LNCaP clone FGC (cell line): ENCODE results near the gene MTRF1L.

Source experiments
- DNase-seq: peaks from one replicate; pipeline ENCODE4 v3.0.0-alpha.2; 2011; ENCODE audit warnings: low read depth
- H3K4me3 ChIP-seq: 2 replicates; pipeline ENCODE4 v1.5.1; 2011; ENCODE audit warnings: mild to moderate bottlenecking, low read depth, low read length, control low read depth
- TF ChIP-seq, protein P1 (sequence below): IDR thresholded peaks from 2 replicates; pipeline ENCODE4 v1.5.1; 2012; ENCODE audit warnings: mild to moderate bottlenecking; ENCODE audit not compliant: control insufficient read depth, insufficient read depth; ENCODE audit errors: extremely low read depth

MTRF1L gene

DNA sequence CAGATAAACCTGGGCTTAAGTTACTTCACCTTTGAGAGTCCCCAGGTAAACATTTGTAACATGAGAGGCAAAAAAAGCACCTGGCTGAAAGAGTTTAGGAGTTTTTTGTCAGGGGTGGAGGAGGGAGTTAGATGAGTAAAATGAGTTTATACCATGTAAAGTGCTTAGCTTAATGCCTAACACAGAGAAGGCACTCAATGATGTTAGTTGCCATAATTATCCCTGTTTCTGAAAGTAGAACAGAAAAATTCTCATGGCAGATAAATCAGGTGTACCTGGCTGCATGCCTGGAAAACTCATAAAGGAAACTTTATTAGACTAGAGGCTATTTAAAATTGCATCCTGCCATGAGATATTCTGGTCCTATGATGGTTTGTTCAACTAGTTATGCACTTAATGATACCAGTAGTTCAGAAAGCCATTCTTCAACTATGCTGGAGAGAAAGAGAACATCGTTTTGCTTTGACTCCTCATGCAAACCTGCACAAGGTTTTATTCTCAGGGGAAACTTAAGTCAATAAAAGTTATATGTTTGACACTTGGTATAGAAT is 60.1 kb downstream of the MTRF1L start:
- TF ChIP-seq, protein P1, sequence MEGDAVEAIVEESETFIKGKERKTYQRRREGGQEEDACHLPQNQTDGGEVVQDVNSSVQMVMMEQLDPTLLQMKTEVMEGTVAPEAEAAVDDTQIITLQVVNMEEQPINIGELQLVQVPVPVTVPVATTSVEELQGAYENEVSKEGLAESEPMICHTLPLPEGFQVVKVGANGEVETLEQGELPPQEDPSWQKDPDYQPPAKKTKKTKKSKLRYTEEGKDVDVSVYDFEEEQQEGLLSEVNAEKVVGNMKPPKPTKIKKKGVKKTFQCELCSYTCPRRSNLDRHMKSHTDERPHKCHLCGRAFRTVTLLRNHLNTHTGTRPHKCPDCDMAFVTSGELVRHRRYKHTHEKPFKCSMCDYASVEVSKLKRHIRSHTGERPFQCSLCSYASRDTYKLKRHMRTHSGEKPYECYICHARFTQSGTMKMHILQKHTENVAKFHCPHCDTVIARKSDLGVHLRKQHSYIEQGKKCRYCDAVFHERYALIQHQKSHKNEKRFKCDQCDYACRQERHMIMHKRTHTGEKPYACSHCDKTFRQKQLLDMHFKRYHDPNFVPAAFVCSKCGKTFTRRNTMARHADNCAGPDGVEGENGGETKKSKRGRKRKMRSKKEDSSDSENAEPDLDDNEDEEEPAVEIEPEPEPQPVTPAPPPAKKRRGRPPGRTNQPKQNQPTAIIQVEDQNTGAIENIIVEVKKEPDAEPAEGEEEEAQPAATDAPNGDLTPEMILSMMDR: no peak
- DNase-seq: no peak
- no peak overlapping the region for H3K4me3 ChIP-seq

DNA sequence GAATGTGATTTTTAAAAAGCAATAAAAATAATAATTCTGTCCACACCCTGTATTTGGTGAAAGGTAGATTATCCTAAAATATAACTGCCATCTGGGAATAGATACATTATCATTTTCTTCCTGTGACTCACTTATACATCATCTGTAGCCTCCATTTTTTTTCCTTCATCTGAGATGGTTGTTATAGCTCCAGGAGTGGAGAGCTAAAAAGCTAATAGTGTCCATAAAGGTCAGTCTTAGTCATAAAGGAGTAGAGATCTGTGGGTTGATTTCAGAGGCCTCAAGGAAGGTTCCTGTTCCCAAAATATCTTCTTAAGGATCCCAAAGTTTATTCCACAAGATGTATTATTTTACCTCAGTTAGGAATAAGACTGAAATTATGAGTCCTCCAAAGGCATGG is 60.8 kb downstream of the MTRF1L start:
- no peak overlapping the region for H3K4me3 ChIP-seq
- DNase-seq: no peak
- TF ChIP-seq, protein P1: no peak
